ENCODE measurements around the gene ATF2.

ATF2 gene

GRCh38 chr2:175080479-175080878 is 87.5 kb downstream of the ATF2 start:
- DNase-seq (ENCODE audit: low read depth): no peak

- no peak for DNase-seq (ENCODE audit: low read depth)
These were observed 91.7 kb downstream of the ATF2 start for GRCh38 chr2:175076272-175076671.

GRCh38 chr2:175074478-175074877 is 93.5 kb downstream of the ATF2 start:
- no peak for DNase-seq (ENCODE audit: low read depth)

- DNase-seq (ENCODE audit: low read depth): no peak
These were observed 99.5 kb downstream of the ATF2 start for GRCh38 chr2:175068534-175068933.

GRCh38 chr2:175066411-175066810 is 101.6 kb downstream of the ATF2 start:
- DNase-seq (ENCODE audit: low read depth): no peak

- no peak for DNase-seq (ENCODE audit: low read depth)
These were observed 103.2 kb downstream of the ATF2 start for GRCh38 chr2:175064797-175065196.

- DNase-seq (ENCODE audit: low read depth): peak; percentile 44
These were observed 104.3 kb downstream of the ATF2 start for GRCh38 chr2:175063741-175064140.

GRCh38 chr2:175062787-175063585 is 105.0 kb downstream of the ATF2 start:
- DNase-seq (ENCODE audit: low read depth): no peak

- no peak for DNase-seq (ENCODE audit: low read depth)
These were observed 110.8 kb downstream of the ATF2 start for GRCh38 chr2:175057078-175057685.

- no peak for DNase-seq (ENCODE audit: low read depth)
These were observed 112.0 kb downstream of the ATF2 start for GRCh38 chr2:175055993-175056392.

GRCh38 chr2:175054340-175054739 is 113.7 kb downstream of the ATF2 start:
- no peak for DNase-seq (ENCODE audit: low read depth)

GRCh38 chr2:175049661-175050060 is 118.3 kb downstream of the ATF2 start:
- DNase-seq (ENCODE audit: low read depth): no peak

- no peak for DNase-seq (ENCODE audit: low read depth)
These were observed 119.7 kb downstream of the ATF2 start for GRCh38 chr2:175048275-175048674.

GRCh38 chr2:175039490-175039889 is 128.5 kb downstream of the ATF2 start:
- DNase-seq (ENCODE audit: low read depth): no peak

GRCh38 chr2:175039031-175039430 is 129.0 kb downstream of the ATF2 start:
- DNase-seq (ENCODE audit: low read depth): no peak

- no peak for DNase-seq (ENCODE audit: low read depth)
These were observed 130.1 kb downstream of the ATF2 start for GRCh38 chr2:175037941-175038340.

GRCh38 chr2:175036582-175037018 is 131.4 kb downstream of the ATF2 start:
- peak; percentile 24 for DNase-seq (ENCODE audit: low read depth)

- no peak for DNase-seq (ENCODE audit: low read depth)
These were observed 132.2 kb downstream of the ATF2 start for GRCh38 chr2:175035806-175036205.

- no peak for DNase-seq (ENCODE audit: low read depth)
These were observed 133.3 kb downstream of the ATF2 start for GRCh38 chr2:175034716-175035115.

GRCh38 chr2:175030380-175031271 is 137.4 kb downstream of the ATF2 start:
- DNase-seq (ENCODE audit: low read depth): peak; percentile 57

GRCh38 chr2:175027755-175028154 is 140.2 kb downstream of the ATF2 start:
- DNase-seq (ENCODE audit: low read depth): no peak

GRCh38 chr2:175026385-175026784 is 141.6 kb downstream of the ATF2 start:
- no peak for DNase-seq (ENCODE audit: low read depth)

- no peak for DNase-seq (ENCODE audit: low read depth)
These were observed 142.1 kb downstream of the ATF2 start for GRCh38 chr2:175025946-175026345.
